RWPE2 (cell line): ENCODE results near the gene RIC8B.

ENCODE experiments used
- ATAC-seq: fragments of 200-7000 bp; cut with Tn5 transposase; 3 replicates; pipeline ENCODE4 v1.9.1; 2021; ENCODE audit warnings: low read depth
- DNase-seq: peaks from one replicate; pipeline ENCODE4 v3.0.0-alpha.2; 2020; ENCODE audit warnings: low spot score
- H3K27ac ChIP-seq: fragments of 450-650 bp; 2 replicates; pipeline ENCODE4 v1.5.1; 2017; ENCODE audit warnings: mild to moderate bottlenecking; ENCODE audit not compliant: poor library complexity, severe bottlenecking
- H3K27me3 ChIP-seq: fragments of 250-450 bp; sonication (Bioruptor Pico); 2 replicates; pipeline ENCODE4 v1.5.1; 2021; ENCODE audit warnings: mild to moderate bottlenecking, moderate library complexity; ENCODE audit not compliant: insufficient read depth, poor library complexity, severe bottlenecking
- H3K36me3 ChIP-seq: fragments of 250-450 bp; sonication (Bioruptor Pico); 2 replicates; pipeline ENCODE4 v1.5.1; 2020; ENCODE audit warnings: low read depth, mild to moderate bottlenecking, moderate library complexity
- H3K4me1 ChIP-seq: fragments of 250-450 bp; sonication (Bioruptor Pico); 2 replicates; pipeline ENCODE4 v1.5.1; 2021; ENCODE audit warnings: mild to moderate bottlenecking, moderate library complexity; ENCODE audit not compliant: insufficient read depth, poor library complexity, severe bottlenecking
- H3K4me3 ChIP-seq: fragments of 250-450 bp; sonication (Bioruptor Pico); 2 replicates; pipeline ENCODE4 v1.5.1; 2021; ENCODE audit warnings: mild to moderate bottlenecking, moderate library complexity; ENCODE audit not compliant: severe bottlenecking
- H3K9me3 ChIP-seq: fragments of 250-450 bp; sonication (Bioruptor Pico); 2 replicates; pipeline ENCODE4 v1.5.1; 2021; ENCODE audit warnings: mild to moderate bottlenecking, moderate library complexity; ENCODE audit not compliant: severe bottlenecking
- TF ChIP-seq, protein P1 (sequence below): fragments of 450-650 bp; IDR thresholded peaks from one replicate; pipeline ENCODE4 v1.5.1; 2017; ENCODE audit warnings: mild to moderate bottlenecking, moderate library complexity; ENCODE audit not compliant: poor library complexity, severe bottlenecking

Gene RIC8B

DNA sequence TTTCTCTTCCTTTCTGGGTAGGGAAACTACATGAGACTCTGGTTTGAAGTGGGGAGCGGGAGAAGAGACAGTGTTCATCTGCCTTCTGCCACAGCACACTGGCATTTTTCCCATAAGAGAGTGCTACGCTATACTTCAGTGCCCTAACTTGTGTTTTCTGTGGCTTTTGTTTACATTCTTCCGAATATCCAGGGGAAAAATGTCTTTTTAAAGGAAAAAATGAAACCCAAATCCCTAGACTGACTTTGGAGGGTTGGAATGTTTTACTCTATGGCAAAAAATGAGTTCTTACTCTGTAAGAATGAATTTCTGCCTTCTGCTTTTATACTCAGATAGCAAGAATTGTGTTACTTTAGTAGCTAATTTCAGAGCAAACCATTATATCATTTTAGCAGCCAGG is 93.2 kb downstream of the RIC8B start:
- H3K4me1 ChIP-seq: no peaks in the 10 kb centered on the region
- ATAC-seq: no peak
- no peak overlapping the region for H3K4me3 ChIP-seq
- no peak overlapping the region for H3K27ac ChIP-seq
- DNase-seq: no peak
- no peaks in the 10 kb centered on the region for H3K27me3 ChIP-seq
- H3K36me3 ChIP-seq: no peaks in the 10 kb centered on the region
- no peaks in the 10 kb centered on the region for H3K9me3 ChIP-seq
- TF ChIP-seq, protein P1, sequence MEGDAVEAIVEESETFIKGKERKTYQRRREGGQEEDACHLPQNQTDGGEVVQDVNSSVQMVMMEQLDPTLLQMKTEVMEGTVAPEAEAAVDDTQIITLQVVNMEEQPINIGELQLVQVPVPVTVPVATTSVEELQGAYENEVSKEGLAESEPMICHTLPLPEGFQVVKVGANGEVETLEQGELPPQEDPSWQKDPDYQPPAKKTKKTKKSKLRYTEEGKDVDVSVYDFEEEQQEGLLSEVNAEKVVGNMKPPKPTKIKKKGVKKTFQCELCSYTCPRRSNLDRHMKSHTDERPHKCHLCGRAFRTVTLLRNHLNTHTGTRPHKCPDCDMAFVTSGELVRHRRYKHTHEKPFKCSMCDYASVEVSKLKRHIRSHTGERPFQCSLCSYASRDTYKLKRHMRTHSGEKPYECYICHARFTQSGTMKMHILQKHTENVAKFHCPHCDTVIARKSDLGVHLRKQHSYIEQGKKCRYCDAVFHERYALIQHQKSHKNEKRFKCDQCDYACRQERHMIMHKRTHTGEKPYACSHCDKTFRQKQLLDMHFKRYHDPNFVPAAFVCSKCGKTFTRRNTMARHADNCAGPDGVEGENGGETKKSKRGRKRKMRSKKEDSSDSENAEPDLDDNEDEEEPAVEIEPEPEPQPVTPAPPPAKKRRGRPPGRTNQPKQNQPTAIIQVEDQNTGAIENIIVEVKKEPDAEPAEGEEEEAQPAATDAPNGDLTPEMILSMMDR: no peak

DNA sequence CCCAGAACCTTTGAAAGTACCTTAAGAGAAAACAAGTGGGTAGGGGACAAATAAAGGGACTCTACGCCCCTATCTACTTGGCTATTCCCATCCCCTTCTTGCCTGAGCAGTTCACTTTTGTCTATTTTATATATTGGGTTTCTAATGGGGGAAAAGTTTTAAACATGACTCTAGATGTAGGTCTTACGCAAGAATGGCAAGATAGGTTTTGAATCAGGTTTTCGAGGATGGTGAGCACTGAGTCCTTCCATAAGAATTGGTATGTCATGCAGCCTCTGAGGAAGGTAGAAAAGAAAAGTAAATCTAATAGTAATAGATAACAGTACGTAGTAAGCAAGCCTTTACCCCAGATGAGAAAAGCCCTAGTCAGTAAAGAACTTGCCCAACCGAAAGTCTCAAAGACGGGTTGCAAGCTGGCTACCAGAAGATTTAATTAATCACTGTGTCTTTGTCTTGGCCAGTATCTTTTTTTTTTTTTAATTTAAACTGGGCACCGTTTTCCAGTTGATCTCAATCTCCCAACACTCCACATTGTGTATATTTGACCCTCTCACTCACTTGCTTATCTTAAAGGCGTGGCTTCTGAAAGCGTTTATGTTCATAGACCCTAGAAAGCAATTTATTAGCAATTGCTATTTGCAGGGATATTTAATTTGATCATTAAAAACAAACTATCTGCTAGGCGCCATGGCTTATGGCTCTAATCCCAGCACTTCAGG is 94.7 kb downstream of the RIC8B start:
- TF ChIP-seq, protein P1: no peak
- ATAC-seq (no peak), DNase-seq (no peak)
- Histone ChIP-seq H3K27me3 (no peaks in the 10 kb centered on the region), H3K9me3 (no peaks in the 10 kb centered on the region), H3K4me3 (no peak overlapping the region), H3K36me3 (no peaks in the 10 kb centered on the region), H3K27ac (no peak overlapping the region), H3K4me1 (no peaks in the 10 kb centered on the region)

DNA sequence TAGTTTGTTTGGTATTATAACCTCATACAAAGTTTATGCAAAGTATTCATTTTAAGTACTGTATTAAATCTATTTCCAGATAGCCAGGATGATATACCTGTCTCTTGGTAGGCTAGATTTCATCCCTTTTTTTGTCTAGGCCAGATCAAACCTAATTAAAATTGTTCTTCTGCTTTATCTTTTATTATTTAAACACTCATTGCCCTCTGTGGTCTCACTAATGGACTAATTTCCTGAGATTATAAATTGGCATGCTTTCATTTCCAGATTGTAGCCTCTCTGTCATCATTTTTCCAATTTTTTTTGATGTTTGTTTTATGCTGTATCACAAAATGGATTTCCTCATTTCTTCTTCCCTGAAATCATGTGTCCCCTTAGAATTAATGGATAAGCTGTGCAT is 95.6 kb downstream of the RIC8B start:
- H3K4me3 ChIP-seq: no peak overlapping the region
- no peak for DNase-seq
- no peaks in the 10 kb centered on the region for H3K36me3 ChIP-seq
- H3K9me3 ChIP-seq: no peaks in the 10 kb centered on the region
- ATAC-seq: no peak
- no peak overlapping the region for H3K27ac ChIP-seq
- H3K27me3 ChIP-seq: no peaks in the 10 kb centered on the region
- TF ChIP-seq, protein P1: no peak
- no peaks in the 10 kb centered on the region for H3K4me1 ChIP-seq

DNA sequence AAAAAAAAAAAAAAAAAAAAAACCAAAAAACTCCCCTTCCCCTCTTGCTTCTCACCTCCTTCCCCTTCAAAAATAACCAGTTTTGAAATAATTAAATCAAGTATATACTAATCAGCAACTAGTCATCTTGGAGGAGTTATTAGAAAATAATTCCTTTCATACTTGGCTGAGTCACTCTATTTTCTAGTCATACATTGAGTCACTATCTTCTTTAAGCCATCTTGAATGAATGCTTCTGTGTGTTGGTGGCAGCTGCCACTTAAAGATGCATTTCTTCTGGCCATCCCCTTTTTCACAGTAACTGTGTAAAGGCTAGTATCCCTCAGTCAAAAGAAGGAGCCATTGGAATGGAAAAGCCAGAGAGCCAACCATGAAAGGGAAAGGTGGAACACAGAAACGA is 97.0 kb downstream of the RIC8B start:
- TF ChIP-seq, protein P1: no peak
- H3K4me1 ChIP-seq: no peaks in the 10 kb centered on the region
- H3K27me3 ChIP-seq: no peaks in the 10 kb centered on the region
- H3K27ac ChIP-seq: no peak overlapping the region
- no peak for DNase-seq
- no peaks in the 10 kb centered on the region for H3K36me3 ChIP-seq
- no peak overlapping the region for H3K4me3 ChIP-seq
- H3K9me3 ChIP-seq: no peaks in the 10 kb centered on the region
- ATAC-seq: peak; percentile 35; the same call in 1 of the 3 replicates

DNA sequence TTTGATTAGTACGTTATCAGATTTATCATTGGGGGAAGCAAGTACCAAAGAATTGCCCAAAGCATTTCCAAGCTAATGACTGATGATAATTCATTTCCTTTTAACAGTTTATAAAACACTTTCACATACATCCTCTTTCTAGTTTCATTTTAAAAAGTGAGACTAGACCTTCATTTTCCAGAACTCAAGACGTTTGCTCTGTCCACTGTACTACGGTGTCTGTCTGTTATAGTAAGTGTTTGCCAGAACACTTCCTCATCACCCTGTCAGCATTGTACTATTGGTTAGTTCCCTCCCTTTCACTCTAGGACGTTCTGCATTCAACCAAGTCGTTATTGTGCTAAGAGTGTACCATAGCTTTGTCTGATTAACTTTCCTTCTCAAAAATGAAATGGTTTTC is 99.5 kb downstream of the RIC8B start:
- H3K36me3 ChIP-seq: no peaks in the 10 kb centered on the region
- ATAC-seq: no peak
- no peak overlapping the region for H3K4me3 ChIP-seq
- DNase-seq: no peak
- H3K9me3 ChIP-seq: no peaks in the 10 kb centered on the region
- no peaks in the 10 kb centered on the region for H3K4me1 ChIP-seq
- no peak overlapping the region for H3K27ac ChIP-seq
- TF ChIP-seq, protein P1: no peak
- H3K27me3 ChIP-seq: no peaks in the 10 kb centered on the region
